Kidney (tissue), 14 donors: ENCODE results near the gene ENTR1. TPM values are rescaled to one million over a fixed set of nuclear protein-coding genes. Genes with fewer than 3 reads are reported as not detected.

Source experiments
- DNase-seq, 5 donors: peaks; one replicate each; pipeline ENCODE4 v3.0.0-alpha.2; 2013 to 2020
- FAIRE-seq: peaks from 2 replicates; lab custom pipeline; 2012; peaks lifted over from hg19 to GRCh38; lab: Jason Lieb, UNC
- H3K27ac ChIP-seq, 2 donors: one replicate each; pipeline ENCODE4 v1.7.0; 2013; ENCODE audit warnings: low read depth in 2 of 2, low read length in 2 of 2, inconsistent platforms in 1 of 2
- H3K27me3 ChIP-seq: one replicate; pipeline ENCODE4 v1.7.1; 2013; ENCODE audit warnings: low read length, inconsistent platforms; ENCODE audit not compliant: control insufficient read depth, insufficient read depth
- H3K36me3 ChIP-seq, 3 donors: one replicate each; pipeline versions ENCODE4 v1.7.0 to v1.7.1; 2013; ENCODE audit warnings: low read length in 3 of 3, control low read depth in 1 of 3, inconsistent platforms in 1 of 3; ENCODE audit not compliant: insufficient read depth in 3 of 3, control insufficient read depth in 2 of 3
- H3K4me1 ChIP-seq, 3 donors: one replicate each; pipeline versions ENCODE4 v1.7.0 to v1.7.1; 2013; ENCODE audit warnings: low read length in 3 of 3, inconsistent platforms in 1 of 3, low read depth in 1 of 3; ENCODE audit not compliant: control insufficient read depth in 2 of 3, insufficient read depth in 2 of 3
- H3K4me3 ChIP-seq, 3 donors: one replicate each; pipeline versions ENCODE4 v1.7.0 to v1.8.1; 2013; ENCODE audit warnings: low read length in 3 of 3, control low read depth in 1 of 3, inconsistent platforms in 1 of 3
- H3K9ac ChIP-seq, 3 donors: one replicate each; pipeline versions ENCODE4 v1.7.0 to v1.7.1; 2013; ENCODE audit warnings: low read length in 3 of 3, control low read depth in 1 of 3, inconsistent platforms in 1 of 3
- H3K9me3 ChIP-seq, 3 donors: one replicate each; pipeline versions ENCODE4 v1.7.0 to v1.7.1; 2013; ENCODE audit warnings: low read length in 3 of 3, control low read depth in 1 of 3, inconsistent platforms in 1 of 3; ENCODE audit not compliant: control insufficient read depth in 2 of 3, insufficient read depth in 1 of 3
- CTCF ChIP-seq: IDR thresholded peaks from 3 replicates; pipeline ENCODE4 v1.5.1; 2012; ENCODE audit warnings: mild to moderate bottlenecking, moderate library complexity, borderline replicate concordance; ENCODE audit not compliant: insufficient read depth; ENCODE audit errors: extremely low read depth
- intact Hi-C: fragments of 100-400 bp; cut with DNase I; formaldehyde crosslinking; loops from one replicate; pipeline ENCODE4 v1.11.1; 2022
- polyA plus RNA-seq: library from polyadenylated mRNA; stranded (reverse); fragments of 350-450 nt; fragmentation: Illumina TruSeq; extraction: RNeasy Lipid Tissue Mini Kit (QIAGEN cat#74804); gene quantifications from one replicate; pipeline ENCODE4 v1.2.3, GENCODE V29; 2014; ENCODE audit warnings: low read depth, low replicate concordance; ENCODE audit not compliant: insufficient read depth
- total RNA-seq: library from RNA; stranded (reverse); fragmentation: NEBNext Ultra II Directional; extraction: Animal tissue kit (Norgen Biotek cat#: 25700); gene quantifications from one replicate; pipeline ENCODE4 v1.2.1, GENCODE V29; 2021
- donor health status: control.
- donor health status: control.
- donor health status: control.
- donor health status: control.
- donor health status: control.
- donor health status: DM: yes; HTN: yes; CAD: no.
- donor health status: Normal renal cell carcinoma (clear cell type).

The ENTR1 gene
- total and polyA plus RNA-seq, 2 donors from 2014 or later, result 25.9 to 36.2 TPM

GRCh38 chr9:136358888-136359287 lies 51.5 kb downstream of the ENTR1 start:
- H3K4me3 ChIP-seq, result no peak overlapping the region
- FAIRE-seq, result no peak
- no peak for TF ChIP-seq CTCF
- intact Hi-C loops, result no loop called here
- no peaks in the 10 kb centered on the region for H3K27me3 ChIP-seq
- H3K9ac ChIP-seq, result no peak overlapping the region
- DNase-seq, result no peak
- no peak overlapping the region for H3K27ac ChIP-seq
- H3K9me3 ChIP-seq, result no peaks in the 10 kb centered on the region
- no peaks in the 10 kb centered on the region for H3K36me3 ChIP-seq
- peaks cover 0 to 14% (median 0%) of the 10 kb centered on the region in 3 donors for H3K4me1 ChIP-seq

DNA sequence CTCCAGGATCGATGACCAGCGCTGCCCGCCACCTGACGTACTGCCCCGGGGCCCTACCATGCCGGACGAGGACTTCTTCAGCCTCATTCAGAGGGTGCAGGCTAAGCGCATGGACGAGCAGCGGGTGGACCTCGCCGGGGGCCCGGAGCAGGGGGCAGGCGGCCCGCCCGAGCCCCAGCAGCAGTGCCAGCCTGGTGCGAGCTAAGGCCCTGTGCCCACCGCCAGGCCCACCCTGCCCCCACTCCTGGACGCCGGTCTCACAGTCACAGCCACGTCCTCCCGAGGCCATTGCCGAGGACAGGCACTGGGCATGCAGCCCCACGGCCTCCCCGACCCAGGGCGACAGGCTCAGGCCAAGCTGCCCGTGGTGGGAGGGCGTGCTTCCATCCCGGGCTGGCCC lies 52.4 kb downstream of the ENTR1 start:
- intact Hi-C loops, result no loop called here
- no peak overlapping the region for H3K27ac ChIP-seq
- H3K4me1 ChIP-seq, result peaks cover 0 to 11% (median 0%) of the 10 kb centered on the region in 3 donors
- DNase-seq (no peak), FAIRE-seq (no peak)
- H3K9me3 ChIP-seq, result no peaks in the 10 kb centered on the region
- H3K4me3 ChIP-seq, result no peak overlapping the region
- no peaks in the 10 kb centered on the region for H3K36me3 ChIP-seq
- no peak for TF ChIP-seq CTCF
- no peaks in the 10 kb centered on the region for H3K27me3 ChIP-seq
- H3K9ac ChIP-seq, result no peak overlapping the region

DNA sequence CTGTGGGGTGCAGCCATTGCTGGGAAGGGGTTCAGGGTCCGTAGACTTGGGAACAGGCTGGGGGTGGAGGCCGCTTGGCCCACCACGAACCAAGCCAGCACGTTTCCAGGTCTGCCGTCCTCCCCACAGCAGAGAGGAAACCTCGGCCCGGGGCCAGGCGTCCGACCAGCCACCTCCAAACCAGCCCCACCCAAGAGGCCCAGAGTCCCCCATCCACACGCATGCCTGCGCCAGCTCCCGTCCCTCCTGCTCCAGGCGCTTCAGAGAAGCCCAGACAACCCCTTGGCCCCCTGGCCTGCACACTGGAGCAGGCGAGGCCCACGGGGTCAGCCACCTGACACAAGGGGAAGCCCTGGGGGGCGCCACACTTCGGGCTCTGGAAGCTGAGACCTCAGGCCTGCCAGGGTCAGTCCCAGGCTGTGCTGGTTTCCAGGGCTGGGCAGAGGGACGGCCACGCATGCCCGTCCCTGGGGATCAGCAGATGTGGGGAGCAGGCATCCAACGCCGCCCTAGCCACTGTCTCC lies 53.1 kb downstream of the ENTR1 start:
- no peak overlapping the region for H3K27ac ChIP-seq
- H3K36me3 ChIP-seq, result no peaks in the 10 kb centered on the region
- H3K4me3 ChIP-seq, result no peak overlapping the region
- intact Hi-C loops, result no loop called here
- peaks cover 0 to 8% (median 0%) of the 10 kb centered on the region in 3 donors for H3K4me1 ChIP-seq
- DNase-seq, result no peak
- no peaks in the 10 kb centered on the region for H3K27me3 ChIP-seq
- H3K9me3 ChIP-seq, result no peaks in the 10 kb centered on the region
- H3K9ac ChIP-seq, result no peak overlapping the region
- FAIRE-seq, result no peak
- TF ChIP-seq CTCF, result no peak
